Esophagus muscularis mucosa (tissue), 4 donors: ENCODE measurements around the gene ALX3.

Experiments
- CTCF ChIP-seq, 3 experiments: fragments of 200-600 bp in 2 of 3; fragments of 450-650 bp in 1 of 3; sonication (generic) in 2 of 3; IDR thresholded peaks; one replicate each; pipeline ENCODE4 v1.5.1; 2017 to 2019; ENCODE audit warnings: antibody characterized with exemption in 3 of 3, mild to moderate bottlenecking in 2 of 3, moderate library complexity in 1 of 3
- EP300 ChIP-seq: sonication (generic); formaldehyde crosslinking; IDR thresholded peaks from one replicate; pipeline ENCODE4 v1.6.1; 2017; ENCODE audit warnings: antibody characterized with exemption
- POLR2A ChIP-seq: fragments of 450-650 bp; IDR thresholded peaks from one replicate; pipeline ENCODE4 v1.6.1; 2017; ENCODE audit warnings: antibody characterized with exemption, moderate library complexity, mild to moderate bottlenecking, low read depth
- POLR2AphosphoS5 ChIP-seq, 2 donors: sonication (generic); formaldehyde crosslinking; IDR thresholded peaks; one replicate each; pipeline ENCODE4 v1.6.1; 2017; ENCODE audit warnings: antibody characterized with exemption in 2 of 2

- TF ChIP-seq CTCF (IDR thresholded peaks at IDR 0.05) (no peak), POLR2A (no peak), POLR2AphosphoS5 (IDR thresholded peaks at IDR 0.05) (no peak), EP300 (no peak)
These were observed 49.2 kb downstream of the ALX3 start for GRCh38 chr1:110021285-110021684.
